Left cardiac atrium (tissue), 4 donors: Measurements from ENCODE around the gene CSTPP1. TPM values are rescaled to one million over a fixed set of nuclear protein-coding genes. Genes with fewer than 3 reads are reported as not detected.
"Not testable (repeated sequence)": the region's sequence is repeated elsewhere in the genome, so short reads cannot be mapped to it uniquely, and the experiment has no call there.

Experiments used
- ATAC-seq, 2 donors: fragments of 200-7000 bp; cut with Tn5 transposase; one replicate each; pipeline ENCODE4 v1.9.1; 2020; ENCODE audit warnings: mild to moderate bottlenecking in 2 of 2, moderate library complexity in 2 of 2
- DNase-seq: peaks from one replicate; pipeline ENCODE4 v3.0.0-alpha.2; 2020
- intact Hi-C, 2 donors: fragments of 100-400 bp; cut with DNase I; formaldehyde crosslinking; loops; one replicate each; pipeline versions ENCODE4 v1.14.1 to v1.15.1; 2022 to 2023
- total RNA-seq, 2 donors: library from RNA; stranded (reverse); fragmentation: NEBNext Ultra II Directional; extraction: Animal tissue kit (Norgen Biotek cat#: 25700); gene quantifications; one replicate each; pipeline ENCODE4 v1.2.1, GENCODE V29; 2021
- donor health status: DM: no; HTN: yes; CAD: no.
- donor health status: DM: no; HTN: yes; CAD: no; lungs with severe emphysema.
- donor health status: DM: yes; HTN: yes; CAD: no.
- donor health status: Dilated cardiomyopathy.

CSTPP1 gene
- total RNA-seq, 2 donors from 2014 or later: 11.4 to 12.3 TPM

DNA sequence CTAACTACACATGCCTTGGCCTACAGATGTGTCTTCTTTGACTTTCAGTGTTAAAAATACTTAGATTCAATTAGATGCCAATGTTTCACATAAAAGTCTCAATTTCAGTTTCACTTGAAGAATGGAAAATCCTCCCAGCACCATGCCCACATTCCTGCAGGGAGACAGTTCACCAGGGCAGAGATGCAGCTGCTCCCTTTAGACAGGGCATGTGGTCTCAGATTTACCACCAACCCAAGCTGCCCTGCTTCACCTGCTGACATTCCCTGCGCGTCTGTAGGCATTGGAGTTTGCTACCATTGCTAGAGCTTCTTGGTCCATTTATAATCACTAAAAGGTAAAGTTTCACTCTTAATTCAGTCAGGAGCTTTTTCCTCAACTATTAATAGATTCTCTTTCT lies 126.2 kb downstream of the CSTPP1 start:
- DNase-seq (no peak), ATAC-seq (no peak)
- intact Hi-C loops: no loop called here

DNA sequence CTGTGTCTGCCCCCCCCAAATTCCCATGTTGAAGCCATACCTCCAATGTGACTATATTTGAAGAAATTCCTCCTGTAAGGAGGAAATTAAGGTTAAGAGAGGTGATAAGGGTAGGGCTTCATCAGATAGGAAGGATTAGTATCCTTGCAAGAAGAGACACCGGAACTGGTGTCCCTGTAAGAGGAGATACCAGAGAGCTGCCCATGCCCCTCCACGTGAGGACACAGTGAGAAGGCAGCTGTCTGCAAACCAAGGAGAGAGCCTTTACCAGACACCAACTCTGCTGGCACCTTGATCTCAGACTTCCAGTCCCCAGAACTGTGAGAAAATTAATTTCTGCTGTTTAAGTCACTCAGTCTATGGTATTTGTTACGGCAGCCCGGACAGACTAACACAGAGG lies 130.8 kb downstream of the CSTPP1 start:
- ATAC-seq (no peak), DNase-seq (no peak)
- intact Hi-C loops: no loop called here

DNA sequence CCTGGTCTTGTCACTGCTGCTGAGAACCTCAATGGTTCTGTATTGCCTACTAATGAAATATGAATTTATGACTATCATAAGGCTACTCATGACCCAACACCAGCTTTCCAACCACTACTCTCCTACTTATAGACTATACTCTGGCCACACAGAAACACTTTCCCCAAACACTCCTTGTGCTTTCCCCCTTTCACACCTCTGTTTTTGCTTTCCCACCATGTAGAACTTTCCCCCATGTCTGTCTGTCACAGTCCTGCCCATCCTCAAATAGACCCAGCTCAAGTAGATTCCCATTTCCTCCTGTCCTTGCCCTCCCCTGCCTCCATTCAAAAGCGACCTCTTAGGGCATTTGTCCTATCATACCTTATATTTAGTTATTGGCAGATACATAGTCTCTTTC lies 134.2 kb downstream of the CSTPP1 start:
- DNase-seq: no peak
- no peak for ATAC-seq
- intact Hi-C loops: no loop called here

DNA sequence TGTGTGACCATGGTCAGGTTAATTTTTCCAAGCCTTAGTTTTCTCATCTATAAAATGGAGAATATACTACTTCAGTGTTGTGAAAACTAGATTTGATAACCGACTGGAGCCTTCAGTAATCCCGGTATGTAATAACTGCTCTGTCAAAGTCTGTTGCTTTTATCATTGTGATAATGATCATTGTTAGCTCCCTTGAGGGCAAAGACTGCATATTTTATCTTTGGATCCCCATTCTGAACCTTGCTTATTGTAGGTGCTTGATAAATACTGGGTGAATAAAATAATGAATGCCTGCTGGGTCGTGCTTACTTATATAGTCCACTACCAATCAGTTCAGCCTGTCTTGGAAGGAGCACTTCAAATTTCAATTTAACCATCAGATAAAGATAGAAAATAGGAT lies 134.8 kb downstream of the CSTPP1 start:
- ATAC-seq (no peak), DNase-seq (no peak)
- intact Hi-C loops: no loop called here

- ATAC-seq (no peak), DNase-seq (no peak)
- intact Hi-C loops: no loop called here
Observed at GRCh38 chr11:47071791-47072261, 135.3 kb downstream of the CSTPP1 start.

DNA sequence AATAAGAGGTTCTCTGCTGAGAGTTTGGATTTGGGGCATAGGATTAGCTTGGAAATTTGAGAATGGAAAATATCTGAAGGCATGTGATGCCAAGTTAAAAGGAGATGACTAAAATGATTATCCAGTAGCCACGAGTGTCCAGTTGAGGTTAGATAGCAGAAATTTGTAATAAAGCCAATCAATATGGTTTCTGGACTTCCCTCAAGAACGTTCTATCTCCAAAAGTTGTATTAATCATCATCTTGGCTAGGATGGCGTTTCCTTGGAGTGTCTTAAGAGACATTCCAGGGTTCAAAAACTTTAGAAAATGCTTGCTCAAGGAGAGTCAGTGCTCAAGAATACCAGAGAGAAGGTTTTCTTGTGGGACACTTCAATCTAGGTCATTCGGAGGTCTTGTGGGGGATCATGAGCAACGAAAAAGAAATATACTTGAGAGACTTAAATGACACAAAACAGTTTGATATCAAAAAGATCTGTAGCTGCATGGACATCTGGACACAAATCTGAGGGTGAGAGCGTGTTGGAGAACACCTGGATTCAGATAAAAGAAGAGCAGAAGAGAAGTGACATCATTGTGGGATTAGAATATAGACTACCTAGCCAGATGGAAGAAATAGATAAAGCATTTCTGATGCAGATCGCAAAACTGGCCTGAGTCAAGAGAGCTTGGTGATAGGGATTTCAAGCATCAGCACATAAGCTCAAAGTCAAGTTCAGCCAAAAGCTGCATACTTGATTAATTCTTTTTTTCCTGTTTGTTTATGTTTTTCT lies 142.4 kb downstream of the CSTPP1 start:
- no peak for DNase-seq
- no peak for ATAC-seq
- intact Hi-C loops: no loop called here

- intact Hi-C loops, DNase-seq, ATAC-seq: not testable (repeated sequence)
Observed at GRCh38 chr11:47080775-47081174, 144.2 kb downstream of the CSTPP1 start.

- no peak for DNase-seq
- no peak for ATAC-seq
- intact Hi-C loops: no loop called here
Observed at GRCh38 chr11:47083913-47084312, 147.4 kb downstream of the CSTPP1 start.

DNA sequence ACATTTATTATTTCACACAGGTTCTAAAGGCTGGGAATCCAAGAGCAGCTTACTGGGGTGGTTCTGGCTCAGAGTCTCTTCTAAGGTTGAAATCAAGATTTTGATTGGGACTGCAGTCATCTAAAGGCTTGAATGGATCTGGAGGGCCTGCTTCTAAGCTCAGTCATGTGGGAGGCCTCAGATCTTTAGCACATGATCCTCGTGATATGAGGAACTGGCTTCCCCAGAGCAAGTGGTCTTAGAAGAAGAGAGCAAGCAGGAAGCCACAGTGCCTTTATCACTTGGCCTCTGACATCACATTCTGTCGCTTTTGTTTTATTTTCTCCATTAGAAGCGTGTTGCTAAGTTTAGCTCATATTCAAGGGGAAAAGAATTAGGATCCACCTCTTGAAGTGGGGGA lies 151.2 kb downstream of the CSTPP1 start:
- ATAC-seq: no peak
- intact Hi-C loops: no loop called here
- DNase-seq: no peak

- no peak for ATAC-seq
- no peak for DNase-seq
- intact Hi-C loops: no loop called here
Observed at GRCh38 chr11:47093541-47093940, 157.0 kb downstream of the CSTPP1 start.

- intact Hi-C loops, ATAC-seq, DNase-seq: not testable (repeated sequence)
Observed at GRCh38 chr11:47096871-47097270, 160.3 kb downstream of the CSTPP1 start.

DNA sequence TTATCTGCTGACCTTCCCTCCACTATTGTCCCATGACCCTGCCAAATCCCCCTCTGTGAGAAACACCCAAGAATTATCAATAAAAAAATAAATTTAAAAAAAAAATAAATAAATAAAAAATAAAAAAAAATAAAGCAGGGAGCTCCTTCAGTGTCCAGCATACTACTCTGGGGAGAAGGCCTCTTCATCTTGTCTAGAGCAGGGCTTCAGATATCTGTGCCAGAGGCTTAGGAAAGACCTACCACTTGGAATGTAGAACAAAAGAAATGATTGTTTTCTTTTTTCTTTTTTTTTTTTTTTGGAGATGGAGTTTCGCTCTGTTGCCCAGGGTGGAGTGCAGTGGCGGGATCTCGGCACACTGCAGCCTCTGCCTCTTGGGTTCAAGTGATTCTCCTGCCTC lies 161.7 kb downstream of the CSTPP1 start:
- DNase-seq, ATAC-seq, intact Hi-C loops: not testable (repeated sequence)

DNA sequence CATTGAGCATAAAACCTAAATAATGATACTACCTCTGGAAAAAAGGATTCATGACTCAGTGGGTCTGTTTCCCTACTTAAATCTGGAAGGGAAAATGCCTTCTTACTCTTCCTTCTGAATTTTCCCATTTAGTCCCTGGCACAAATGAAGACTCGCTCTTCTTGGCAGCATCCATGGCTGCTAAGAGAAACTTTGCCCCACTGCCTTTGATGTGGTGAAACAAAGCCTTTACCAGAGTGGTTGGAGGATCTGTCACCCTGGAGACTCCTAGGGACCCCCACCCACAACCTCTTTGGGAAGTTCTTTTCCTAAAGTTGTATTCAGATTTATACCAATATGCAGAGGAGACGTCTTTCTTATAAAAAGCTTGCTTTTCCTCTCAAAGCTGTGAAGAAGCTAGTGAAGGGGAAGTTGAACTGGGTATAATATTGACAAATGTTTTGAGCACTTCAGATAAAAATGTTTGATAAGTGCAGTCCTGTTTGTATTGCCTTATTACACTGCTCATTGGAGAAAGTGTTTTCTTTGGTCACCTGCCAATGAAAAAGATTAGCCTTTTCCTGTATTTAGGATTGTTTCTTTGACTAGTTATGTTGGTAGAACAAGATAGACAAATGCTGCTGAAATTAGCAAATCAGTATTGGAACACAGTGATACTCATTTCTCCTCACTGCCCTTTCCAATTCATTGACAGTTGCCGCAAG lies 162.8 kb downstream of the CSTPP1 start:
- intact Hi-C loops: no loop called here
- no peak for DNase-seq
- ATAC-seq: no peak

DNA sequence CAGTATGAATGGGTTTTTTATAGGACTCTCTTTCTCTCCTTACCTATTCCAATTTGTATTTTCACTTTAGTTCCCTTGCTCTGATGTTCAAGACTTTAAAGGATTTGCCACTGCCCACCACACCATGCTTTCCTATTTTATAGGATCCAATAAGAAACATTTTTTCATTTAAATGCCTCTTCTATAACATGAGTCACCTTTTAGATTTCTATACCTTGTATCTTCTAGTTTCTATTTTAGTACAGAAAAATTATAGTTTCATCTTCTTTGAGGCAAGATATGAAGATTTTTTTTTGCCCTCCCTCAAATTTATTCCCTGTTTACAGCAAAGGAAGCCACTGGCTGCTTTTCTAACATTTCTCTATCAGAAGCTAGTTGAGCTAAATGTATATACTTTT lies 163.4 kb downstream of the CSTPP1 start:
- DNase-seq: no peak
- intact Hi-C loops: no loop called here
- ATAC-seq: no peak

GRCh38 chr11:47101406-47101805 lies 164.8 kb downstream of the CSTPP1 start:
- ATAC-seq: no peak

DNA sequence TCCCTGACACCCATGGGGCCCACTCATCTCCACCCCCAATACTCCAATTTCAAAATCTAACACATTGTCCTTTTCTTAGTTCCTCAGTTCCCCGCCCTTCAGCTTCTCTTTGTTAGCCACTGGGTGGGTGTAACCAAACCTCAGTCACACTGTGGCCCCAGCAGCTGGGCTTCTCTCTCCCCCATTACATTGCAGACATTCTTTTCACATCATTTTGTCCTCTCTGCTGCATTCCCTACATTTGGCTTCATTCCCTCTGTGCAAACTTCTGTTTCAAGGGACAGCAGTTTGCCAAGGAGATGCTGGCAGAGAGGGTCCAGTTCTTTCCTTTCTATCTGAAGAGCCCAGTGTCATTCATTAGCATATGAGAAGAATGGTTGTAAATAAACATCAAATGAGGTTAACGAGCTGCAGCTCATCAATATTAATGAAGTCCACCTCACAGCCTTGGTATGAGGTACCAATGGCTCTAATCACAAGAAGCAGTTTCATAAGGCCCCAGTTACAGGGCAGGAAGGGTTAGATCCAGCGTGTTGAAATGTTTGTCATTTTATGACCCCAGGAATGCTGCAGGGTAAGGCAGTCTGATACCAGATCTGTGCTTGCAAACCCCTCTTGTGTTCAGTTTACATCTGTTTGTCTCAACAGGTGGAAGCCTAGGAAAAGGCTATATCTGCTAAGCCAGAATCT lies 167.8 kb downstream of the CSTPP1 start:
- DNase-seq: no peak
- ATAC-seq: no peak
- intact Hi-C loops: no loop called here

More at GRCh38 chr11:47101406-47101805, 164.8 kb downstream of the CSTPP1 start:
- DNase-seq: no peak
- intact Hi-C loops: no loop called here

- ATAC-seq: no peak
- intact Hi-C loops: no loop called here
- DNase-seq: no peak
Observed at GRCh38 chr11:47105541-47105940, 169.0 kb downstream of the CSTPP1 start.

GRCh38 chr11:47105974-47106373 lies 169.4 kb downstream of the CSTPP1 start:
- DNase-seq (no peak), ATAC-seq (no peak)
- intact Hi-C loops: no loop called here

DNA sequence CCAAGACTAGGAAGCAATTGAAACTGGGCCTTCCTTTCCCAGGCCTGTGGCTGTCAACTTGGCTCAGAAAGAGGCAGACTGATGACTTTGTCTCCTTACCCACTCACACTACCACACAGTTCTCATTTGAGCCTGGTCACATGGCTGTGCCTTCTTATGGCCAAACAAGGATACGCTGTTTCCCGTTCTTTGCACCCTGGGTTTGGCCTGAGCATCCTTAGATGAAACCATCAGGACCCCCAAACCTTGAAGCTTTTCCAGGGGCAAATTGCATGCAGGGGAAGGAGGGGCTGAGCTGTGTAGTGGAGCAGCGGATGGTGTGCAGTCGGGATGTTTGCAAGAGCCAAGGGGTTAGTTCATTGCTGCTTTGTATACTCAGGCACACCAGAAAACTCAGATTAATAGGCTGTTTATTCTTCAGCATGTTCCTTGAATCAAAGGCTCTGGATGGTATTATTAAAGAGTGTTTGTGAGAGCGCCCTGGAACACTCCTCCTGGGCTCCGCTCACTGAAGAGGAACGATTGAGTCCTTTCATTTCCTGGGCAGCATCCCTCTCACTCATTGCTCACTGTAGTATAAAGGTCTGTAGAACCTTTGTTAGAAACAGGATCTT lies 170.3 kb downstream of the CSTPP1 start:
- DNase-seq: no peak
- intact Hi-C loops: no loop called here
- ATAC-seq: no peak

DNA sequence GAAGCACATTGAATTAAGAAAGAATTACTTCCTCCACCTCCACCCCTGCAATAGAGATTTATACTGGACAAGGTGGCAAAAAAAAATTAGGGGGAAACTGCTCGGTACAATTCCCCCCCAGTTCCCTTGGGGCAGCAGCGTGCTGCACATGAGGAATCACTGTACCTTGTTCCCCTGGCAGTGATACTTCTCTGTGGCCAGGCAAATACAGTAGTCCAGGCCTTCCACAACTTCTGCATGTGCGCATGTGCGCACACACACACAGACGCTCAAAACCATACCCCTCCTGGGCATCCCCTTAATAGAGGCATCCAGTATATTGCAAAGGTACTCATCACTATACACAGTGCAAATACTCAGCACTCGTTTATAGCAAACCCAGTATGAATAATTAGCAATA lies 171.2 kb downstream of the CSTPP1 start:
- intact Hi-C loops: no loop called here
- ATAC-seq (no peak), DNase-seq (no peak)
